ENCODE data around the gene PHLDB2. TPM values are rescaled to one million over a fixed set of nuclear protein-coding genes. Genes with fewer than 3 reads are reported as not detected.

PHLDB2 gene
- total RNA-seq, 2 experiments from 2014 or later: 0.61 to 2.1 TPM

DNA sequence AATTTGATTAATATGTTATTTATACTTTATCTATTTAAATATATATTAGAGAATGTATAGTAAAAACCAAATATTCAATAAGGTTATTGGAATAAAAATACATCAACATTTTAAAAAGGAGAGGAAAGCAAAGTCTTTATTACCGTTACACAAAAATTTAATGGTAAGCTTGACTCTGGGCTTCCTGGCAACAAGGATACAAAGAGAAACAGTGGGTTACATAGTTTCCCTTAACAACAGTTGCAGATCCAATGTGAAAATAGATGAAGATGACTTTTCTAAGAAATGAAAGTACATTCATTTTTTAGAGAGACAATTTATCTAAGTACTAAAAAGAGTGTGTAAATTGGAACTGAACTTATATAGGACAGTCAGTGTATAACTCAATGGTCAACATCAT lies 6.0 kb upstream of the PHLDB2 start:
- Histone ChIP-seq H4K20me1 (ENCODE audit: insufficient read depth, low read length) (no peaks in the 10 kb centered on the region), H3K9me3 (ENCODE audit: low read length) (no peaks in the 10 kb centered on the region), H3K4me3 (ENCODE audit: low read depth, low read length, poor library complexity, severe bottlenecking) (no peak overlapping the region), H3K4me2 (ENCODE audit: low read length) (no peak overlapping the region), H2AFZ (ENCODE audit: low read length) (no peak overlapping the region), H3K79me2 (ENCODE audit: insufficient read depth, low read depth, low read length) (no peaks in the 10 kb centered on the region), H3K36me3 (ENCODE audit: insufficient read depth, low read length) (no peaks in the 10 kb centered on the region), H3K4me1 (ENCODE audit: insufficient read depth, low read length, poor library complexity, severe bottlenecking) (no peaks in the 10 kb centered on the region), H3K27ac (ENCODE audit: low read depth, low read length, poor library complexity, severe bottlenecking) (no peak overlapping the region), H3K9me2 (ENCODE audit: insufficient read depth, low read length) (no peaks in the 10 kb centered on the region)
- intact Hi-C loops (cut with micrococcal nuclease; ENCODE audit: unreplicated experiment): no loop called here
- no peak for DNase-seq (ENCODE audit: low spot score)
- CTCF ChIA-PET (ENCODE audit: unreplicated experiment): no interaction called here
- no peak for TF ChIP-seq EZH2phosphoT487 (IDR thresholded peaks at IDR 0.05; ENCODE audit: borderline replicate concordance, low read depth, low read length)
- TF ChIP-seq, protein P1, sequence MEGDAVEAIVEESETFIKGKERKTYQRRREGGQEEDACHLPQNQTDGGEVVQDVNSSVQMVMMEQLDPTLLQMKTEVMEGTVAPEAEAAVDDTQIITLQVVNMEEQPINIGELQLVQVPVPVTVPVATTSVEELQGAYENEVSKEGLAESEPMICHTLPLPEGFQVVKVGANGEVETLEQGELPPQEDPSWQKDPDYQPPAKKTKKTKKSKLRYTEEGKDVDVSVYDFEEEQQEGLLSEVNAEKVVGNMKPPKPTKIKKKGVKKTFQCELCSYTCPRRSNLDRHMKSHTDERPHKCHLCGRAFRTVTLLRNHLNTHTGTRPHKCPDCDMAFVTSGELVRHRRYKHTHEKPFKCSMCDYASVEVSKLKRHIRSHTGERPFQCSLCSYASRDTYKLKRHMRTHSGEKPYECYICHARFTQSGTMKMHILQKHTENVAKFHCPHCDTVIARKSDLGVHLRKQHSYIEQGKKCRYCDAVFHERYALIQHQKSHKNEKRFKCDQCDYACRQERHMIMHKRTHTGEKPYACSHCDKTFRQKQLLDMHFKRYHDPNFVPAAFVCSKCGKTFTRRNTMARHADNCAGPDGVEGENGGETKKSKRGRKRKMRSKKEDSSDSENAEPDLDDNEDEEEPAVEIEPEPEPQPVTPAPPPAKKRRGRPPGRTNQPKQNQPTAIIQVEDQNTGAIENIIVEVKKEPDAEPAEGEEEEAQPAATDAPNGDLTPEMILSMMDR (conservative IDR thresholded peaks at IDR 0.05; ENCODE audit: low read length): no peak
- BruUV-seq (replicated peaks): no TSS peak
- POLR2A ChIA-PET: no interaction called here

DNA sequence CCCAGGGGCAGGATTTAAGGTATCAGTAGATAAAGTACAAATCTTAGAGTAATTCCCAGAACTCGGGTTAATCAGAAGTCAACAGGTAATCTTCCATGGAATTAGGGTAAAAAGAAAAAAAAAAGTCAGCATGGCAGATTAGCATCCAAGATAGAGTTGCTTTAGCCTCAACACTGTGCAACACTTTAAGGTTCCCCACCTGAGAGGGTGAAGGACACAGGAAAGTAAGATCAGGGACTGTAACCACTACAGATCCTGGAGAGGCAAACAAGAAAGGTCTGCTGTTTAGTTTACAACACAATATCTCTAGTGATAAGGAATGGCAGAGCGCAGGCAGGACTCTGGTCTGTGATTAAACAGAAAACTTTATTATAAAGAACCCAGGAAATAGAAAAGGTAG lies 4.1 kb upstream of the PHLDB2 start:
- Histone ChIP-seq H3K4me3 (ENCODE audit: low read depth, low read length, poor library complexity, severe bottlenecking) (no peak overlapping the region), H3K4me1 (ENCODE audit: insufficient read depth, low read length, poor library complexity, severe bottlenecking) (no peaks in the 10 kb centered on the region), H4K20me1 (ENCODE audit: insufficient read depth, low read length) (no peaks in the 10 kb centered on the region), H3K27ac (ENCODE audit: low read depth, low read length, poor library complexity, severe bottlenecking) (no peak overlapping the region), H2AFZ (ENCODE audit: low read length) (no peak overlapping the region), H3K9me2 (ENCODE audit: insufficient read depth, low read length) (no peaks in the 10 kb centered on the region), H3K9me3 (ENCODE audit: low read length) (no peaks in the 10 kb centered on the region), H3K4me2 (ENCODE audit: low read length) (no peak overlapping the region), H3K36me3 (ENCODE audit: insufficient read depth, low read length) (no peaks in the 10 kb centered on the region), H3K79me2 (ENCODE audit: insufficient read depth, low read depth, low read length) (no peaks in the 10 kb centered on the region)
- TF ChIP-seq EZH2phosphoT487 (IDR thresholded peaks at IDR 0.05; ENCODE audit: borderline replicate concordance, low read depth, low read length): no peak
- TF ChIP-seq, protein P1 (conservative IDR thresholded peaks at IDR 0.05; ENCODE audit: low read length): no peak
- POLR2A ChIA-PET: no interaction called here
- no TSS peak for BruUV-seq (replicated peaks)
- no peak for DNase-seq (ENCODE audit: low spot score)
- CTCF ChIA-PET (ENCODE audit: unreplicated experiment): no interaction called here
- intact Hi-C loops (cut with micrococcal nuclease; ENCODE audit: unreplicated experiment): no loop called here

DNA sequence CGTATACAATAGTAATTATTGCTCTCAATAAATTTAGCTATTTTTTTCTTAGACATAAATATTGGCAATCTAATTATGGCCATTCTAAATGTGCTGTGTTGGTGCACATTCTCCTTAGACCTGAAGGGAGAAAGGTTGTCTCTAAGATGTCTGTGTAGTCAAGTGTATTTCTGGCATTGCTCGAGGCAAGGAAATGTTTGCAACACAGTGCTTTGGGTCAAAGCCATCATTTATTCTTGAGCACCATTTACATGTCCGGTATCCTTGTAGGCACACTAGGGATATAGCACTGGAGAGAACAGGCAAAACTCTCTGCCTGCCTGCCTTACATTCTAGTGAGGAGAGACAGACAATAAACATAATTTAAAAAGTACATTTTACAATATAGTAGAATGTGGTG lies 2.6 kb upstream of the PHLDB2 start:
- H3K4me3 ChIP-seq (ENCODE audit: low read depth, low read length, poor library complexity, severe bottlenecking): no peak overlapping the region
- no peaks in the 10 kb centered on the region for H4K20me1 ChIP-seq (ENCODE audit: insufficient read depth, low read length)
- BruUV-seq (replicated peaks): no TSS peak
- H3K9me3 ChIP-seq (ENCODE audit: low read length): no peaks in the 10 kb centered on the region
- H3K79me2 ChIP-seq (ENCODE audit: insufficient read depth, low read depth, low read length): no peaks in the 10 kb centered on the region
- POLR2A ChIA-PET: no interaction called here
- DNase-seq (ENCODE audit: low spot score): no peak
- H3K36me3 ChIP-seq (ENCODE audit: insufficient read depth, low read length): no peaks in the 10 kb centered on the region
- H3K9me2 ChIP-seq (ENCODE audit: insufficient read depth, low read length): no peaks in the 10 kb centered on the region
- no peak overlapping the region for H3K4me2 ChIP-seq (ENCODE audit: low read length)
- H3K4me1 ChIP-seq (ENCODE audit: insufficient read depth, low read length, poor library complexity, severe bottlenecking): peaks cover 5% of the 10 kb centered on the region
- CTCF ChIA-PET (ENCODE audit: unreplicated experiment): no interaction called here
- intact Hi-C loops (cut with micrococcal nuclease; ENCODE audit: unreplicated experiment): no loop called here
- H2AFZ ChIP-seq (ENCODE audit: low read length): no peak overlapping the region
- no peak overlapping the region for H3K27ac ChIP-seq (ENCODE audit: low read depth, low read length, poor library complexity, severe bottlenecking)
- no peak for TF ChIP-seq EZH2phosphoT487 (IDR thresholded peaks at IDR 0.05; ENCODE audit: borderline replicate concordance, low read depth, low read length)
- TF ChIP-seq, protein P1 (conservative IDR thresholded peaks at IDR 0.05; ENCODE audit: low read length): no peak

Measured in OCI-LY7 (cell line).